HEK293T (cell line): ENCODE results near the gene RNF208.

Experiments
- ARNT ChIP-seq: fragments of 450-650 bp; IDR thresholded peaks from 2 replicates; pipeline ENCODE4 v1.6.1; 2017; ENCODE audit warnings: mild to moderate bottlenecking
- BHLHE40 ChIP-seq: fragments of 450-650 bp; IDR thresholded peaks from 2 replicates; pipeline ENCODE4 v1.6.1; 2016; ENCODE audit warnings: mild to moderate bottlenecking, moderate library complexity, borderline replicate concordance
- CTBP1 ChIP-seq: fragments of 450-650 bp; IDR thresholded peaks from 2 replicates; pipeline ENCODE4 v1.6.1; 2016; ENCODE audit warnings: borderline replicate concordance
- ELF4 ChIP-seq: fragments of 450-650 bp; IDR thresholded peaks from 2 replicates; pipeline ENCODE4 v1.6.1; 2017; ENCODE audit warnings: antibody characterized with exemption
- FOXA1 ChIP-seq: fragments of 450-650 bp; IDR thresholded peaks from 2 replicates; pipeline ENCODE4 v1.6.1; 2016; ENCODE audit warnings: mild to moderate bottlenecking
- FOXK2 ChIP-seq: fragments of 450-650 bp; IDR thresholded peaks from 2 replicates; pipeline ENCODE4 v1.6.1; 2016; ENCODE audit warnings: mild to moderate bottlenecking
- FOXM1 ChIP-seq: fragments of 450-650 bp; IDR thresholded peaks from 2 replicates; pipeline ENCODE4 v1.6.1; 2017; ENCODE audit warnings: mild to moderate bottlenecking, borderline replicate concordance
- HDGF ChIP-seq: fragments of 450-650 bp; IDR thresholded peaks from 2 replicates; pipeline ENCODE4 v1.6.1; 2017; ENCODE audit warnings: antibody characterized with exemption, borderline replicate concordance
- L3MBTL2 ChIP-seq: fragments of 450-650 bp; conservative IDR thresholded peaks from 2 replicates; pipeline ENCODE4 v1.6.1; 2016; ENCODE audit warnings: mild to moderate bottlenecking
- NFRKB ChIP-seq: fragments of 450-650 bp; IDR thresholded peaks from 2 replicates; pipeline ENCODE4 v1.6.1; 2016; ENCODE audit warnings: mild to moderate bottlenecking, moderate library complexity
- SP1 ChIP-seq: fragments of 450-650 bp; IDR thresholded peaks from 2 replicates; pipeline ENCODE4 v1.6.1; 2017
- SUZ12 ChIP-seq: fragments of 450-650 bp; IDR thresholded peaks from 2 replicates; pipeline ENCODE4 v1.6.1; 2016; ENCODE audit warnings: mild to moderate bottlenecking
- ZNF384 ChIP-seq: fragments of 450-650 bp; IDR thresholded peaks from 2 replicates; pipeline ENCODE4 v1.6.1; 2016

DNA sequence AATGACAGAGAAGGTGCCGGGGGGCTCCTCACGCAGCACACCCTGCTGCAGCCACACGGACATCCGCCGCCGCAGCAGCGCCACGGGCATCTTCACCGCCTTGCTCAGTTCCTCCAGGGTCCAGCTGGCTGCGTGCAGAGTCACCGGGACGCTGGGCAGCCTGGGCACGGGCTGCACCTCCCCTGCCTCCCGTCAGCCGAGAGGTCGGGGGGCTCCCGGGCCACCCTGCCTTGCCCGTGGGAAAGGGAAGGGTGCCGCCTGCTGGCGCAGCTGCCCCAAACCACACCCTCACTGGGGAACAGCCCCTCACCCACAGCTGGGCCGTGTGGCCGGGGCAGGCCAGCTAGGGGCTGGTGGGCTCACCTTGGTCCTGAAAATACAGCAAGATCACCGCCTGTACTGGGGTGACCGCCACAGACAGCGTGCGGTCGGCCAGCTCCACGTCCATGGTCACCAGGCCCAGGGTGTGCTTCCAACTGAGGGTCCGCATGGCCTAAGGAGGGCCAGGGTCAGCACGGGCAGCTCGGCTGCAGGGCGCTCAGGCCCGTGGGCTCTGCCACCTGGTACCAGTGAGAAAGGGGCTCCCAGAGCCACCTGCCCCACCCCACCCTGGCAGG is 46.6 kb downstream of the RNF208 start:
- TF ChIP-seq FOXM1 (no peak), SP1 (no peak), FOXA1 (no peak), CTBP1 (no peak), ZNF384 (no peak), ELF4 (no peak), HDGF (no peak), NFRKB (no peak), SUZ12 (no peak), L3MBTL2 (no peak), BHLHE40 (no peak), ARNT (no peak), FOXK2 (no peak)
